Kidney epithelial cell (primary cell): ENCODE results near the gene MYO10. TPM values are rescaled to one million over a fixed set of nuclear protein-coding genes. Genes with fewer than 3 reads are reported as not detected.

Source experiments
- DNase-seq: peaks from one replicate; pipeline ENCODE4 v3.0.0-alpha.2; 2010; ENCODE audit warnings: low read depth
- H3K27me3 ChIP-seq: 2 replicates; pipeline ENCODE4 v1.6.0; 2011; ENCODE audit warnings: low read length; ENCODE audit not compliant: control insufficient read depth, insufficient read depth
- H3K36me3 ChIP-seq: 2 replicates; pipeline ENCODE4 v1.5.1; 2011; ENCODE audit warnings: low read length; ENCODE audit not compliant: control insufficient read depth, insufficient read depth
- H3K4me3 ChIP-seq: 2 replicates; pipeline ENCODE4 v1.5.1; 2011; ENCODE audit warnings: low read depth, mild to moderate bottlenecking, control low read depth, low read length
- total RNA-seq: library from RNA; depleted of rRNA; stranded (reverse); fragments of >200 nt; gene quantifications from 2 replicates; pipeline ENCODE4 v1.2.3, GENCODE V29; 2015
- TF ChIP-seq, protein P1 (sequence below): IDR thresholded peaks from 2 replicates; pipeline ENCODE4 v1.5.1; 2011; ENCODE audit warnings: mild to moderate bottlenecking, moderate library complexity, low read length, control low read depth, inconsistent platforms; ENCODE audit not compliant: insufficient read depth, poor library complexity, severe bottlenecking

MYO10 gene
- total RNA-seq, 1 donor from 2014 or later: 80.3 TPM

DNA sequence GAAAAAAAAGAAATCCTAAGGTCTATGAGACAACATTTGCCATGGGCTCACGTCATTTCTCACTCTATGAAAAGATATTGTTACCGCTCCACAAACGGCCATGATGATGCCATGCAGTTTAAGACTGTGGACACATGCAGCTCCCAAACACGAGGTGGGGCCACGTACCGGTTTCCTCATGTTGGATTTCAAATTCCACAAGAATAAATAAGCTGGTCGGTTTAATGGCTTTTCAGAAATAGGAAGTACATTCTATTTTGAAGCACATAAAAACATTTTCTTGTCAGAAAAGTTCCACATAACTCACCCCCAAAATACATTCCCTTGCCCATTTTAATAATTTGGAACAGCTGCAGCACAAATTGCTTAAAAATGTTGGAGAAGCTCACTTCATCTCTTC lies 130.6 kb downstream of the MYO10 start:
- no peaks in the 10 kb centered on the region for H3K36me3 ChIP-seq
- H3K27me3 ChIP-seq: no peaks in the 10 kb centered on the region
- H3K4me3 ChIP-seq: no peak overlapping the region
- no peak for DNase-seq
- TF ChIP-seq, protein P1, sequence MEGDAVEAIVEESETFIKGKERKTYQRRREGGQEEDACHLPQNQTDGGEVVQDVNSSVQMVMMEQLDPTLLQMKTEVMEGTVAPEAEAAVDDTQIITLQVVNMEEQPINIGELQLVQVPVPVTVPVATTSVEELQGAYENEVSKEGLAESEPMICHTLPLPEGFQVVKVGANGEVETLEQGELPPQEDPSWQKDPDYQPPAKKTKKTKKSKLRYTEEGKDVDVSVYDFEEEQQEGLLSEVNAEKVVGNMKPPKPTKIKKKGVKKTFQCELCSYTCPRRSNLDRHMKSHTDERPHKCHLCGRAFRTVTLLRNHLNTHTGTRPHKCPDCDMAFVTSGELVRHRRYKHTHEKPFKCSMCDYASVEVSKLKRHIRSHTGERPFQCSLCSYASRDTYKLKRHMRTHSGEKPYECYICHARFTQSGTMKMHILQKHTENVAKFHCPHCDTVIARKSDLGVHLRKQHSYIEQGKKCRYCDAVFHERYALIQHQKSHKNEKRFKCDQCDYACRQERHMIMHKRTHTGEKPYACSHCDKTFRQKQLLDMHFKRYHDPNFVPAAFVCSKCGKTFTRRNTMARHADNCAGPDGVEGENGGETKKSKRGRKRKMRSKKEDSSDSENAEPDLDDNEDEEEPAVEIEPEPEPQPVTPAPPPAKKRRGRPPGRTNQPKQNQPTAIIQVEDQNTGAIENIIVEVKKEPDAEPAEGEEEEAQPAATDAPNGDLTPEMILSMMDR: no peak

DNA sequence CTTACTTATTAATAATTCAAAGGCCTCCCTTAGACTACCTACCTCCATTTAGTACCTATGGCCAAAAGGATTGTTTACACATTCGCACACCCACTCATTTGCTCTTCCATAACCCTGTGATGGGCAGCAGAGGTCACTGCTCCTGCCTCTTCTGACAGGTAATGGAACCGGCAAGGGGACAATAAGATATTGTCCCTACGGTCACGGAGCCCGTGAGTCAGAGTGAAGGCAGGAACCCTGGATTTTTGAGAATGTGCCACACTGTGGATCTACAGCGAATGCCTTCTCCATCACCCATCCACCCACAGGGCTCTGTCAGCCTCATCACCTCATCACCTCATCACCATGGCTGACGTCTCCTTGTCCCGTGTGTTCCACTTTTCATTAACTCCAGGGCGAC lies 132.3 kb downstream of the MYO10 start:
- H3K4me3 ChIP-seq: no peak overlapping the region
- no peaks in the 10 kb centered on the region for H3K27me3 ChIP-seq
- no peak for DNase-seq
- no peaks in the 10 kb centered on the region for H3K36me3 ChIP-seq
- TF ChIP-seq, protein P1: no peak

DNA sequence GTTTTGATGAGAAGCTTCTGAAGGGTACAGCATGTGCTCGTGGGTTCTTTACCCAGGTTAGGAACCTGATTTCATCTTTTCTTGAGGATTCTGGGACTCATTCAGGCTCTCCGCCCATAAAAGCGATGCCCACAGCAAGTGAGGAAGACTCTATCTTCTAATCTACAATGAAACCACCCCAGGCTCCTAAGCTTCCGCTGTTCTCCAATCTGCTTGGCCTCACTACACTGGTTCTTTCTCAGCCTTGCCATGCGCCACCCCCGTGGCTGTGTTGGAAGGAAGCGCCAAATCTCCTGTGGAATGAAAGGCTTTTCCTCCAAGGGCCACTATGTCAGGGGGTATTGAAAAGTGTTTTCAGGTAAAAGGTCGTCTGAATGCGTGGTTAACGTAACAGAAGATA lies 135.6 kb downstream of the MYO10 start:
- no peak for DNase-seq
- Histone ChIP-seq H3K27me3 (no peaks in the 10 kb centered on the region), H3K4me3 (no peak overlapping the region), H3K36me3 (no peaks in the 10 kb centered on the region)
- TF ChIP-seq, protein P1: no peak

DNA sequence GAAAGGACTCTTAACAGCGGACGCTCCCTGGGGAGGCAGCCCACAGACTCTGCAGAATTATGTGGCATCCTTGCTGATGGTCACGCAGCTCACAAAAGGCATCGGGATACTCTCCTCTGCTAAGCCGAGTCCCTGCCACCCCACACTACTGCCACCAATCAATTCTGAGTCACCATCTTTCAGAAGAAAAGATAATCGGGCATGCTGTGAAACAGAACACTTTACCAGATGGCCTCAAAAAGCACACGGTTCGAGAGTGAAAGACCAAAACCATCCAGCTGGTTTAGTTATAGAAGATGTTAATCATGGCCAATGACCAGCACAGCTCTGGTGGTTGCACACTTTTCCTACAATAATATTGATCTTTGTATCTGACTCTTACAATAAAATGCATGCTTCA lies 136.3 kb downstream of the MYO10 start:
- Histone ChIP-seq H3K27me3 (no peaks in the 10 kb centered on the region), H3K36me3 (no peaks in the 10 kb centered on the region), H3K4me3 (no peak overlapping the region)
- TF ChIP-seq, protein P1: no peak
- no peak for DNase-seq

DNA sequence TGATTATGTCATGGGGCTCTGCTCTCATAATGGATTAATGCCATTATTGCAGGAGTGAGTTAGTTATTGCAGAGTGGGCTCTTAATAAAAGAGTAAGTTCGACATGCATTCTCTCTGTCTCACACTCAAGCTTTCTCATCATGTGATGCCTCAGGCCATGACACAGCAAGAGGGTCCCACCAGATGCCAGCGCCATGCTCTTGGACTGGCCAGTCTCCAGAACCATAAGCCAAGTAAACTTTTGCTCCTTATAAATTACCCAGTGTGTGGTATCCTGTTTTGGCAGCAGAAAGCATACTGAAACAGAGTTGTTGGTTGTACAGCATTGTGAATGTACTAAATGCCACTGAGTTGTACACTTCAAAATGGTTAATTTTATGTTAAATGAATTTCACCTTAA lies 138.1 kb downstream of the MYO10 start:
- Histone ChIP-seq H3K4me3 (no peak overlapping the region), H3K27me3 (no peaks in the 10 kb centered on the region), H3K36me3 (no peaks in the 10 kb centered on the region)
- TF ChIP-seq, protein P1: no peak
- no peak for DNase-seq

DNA sequence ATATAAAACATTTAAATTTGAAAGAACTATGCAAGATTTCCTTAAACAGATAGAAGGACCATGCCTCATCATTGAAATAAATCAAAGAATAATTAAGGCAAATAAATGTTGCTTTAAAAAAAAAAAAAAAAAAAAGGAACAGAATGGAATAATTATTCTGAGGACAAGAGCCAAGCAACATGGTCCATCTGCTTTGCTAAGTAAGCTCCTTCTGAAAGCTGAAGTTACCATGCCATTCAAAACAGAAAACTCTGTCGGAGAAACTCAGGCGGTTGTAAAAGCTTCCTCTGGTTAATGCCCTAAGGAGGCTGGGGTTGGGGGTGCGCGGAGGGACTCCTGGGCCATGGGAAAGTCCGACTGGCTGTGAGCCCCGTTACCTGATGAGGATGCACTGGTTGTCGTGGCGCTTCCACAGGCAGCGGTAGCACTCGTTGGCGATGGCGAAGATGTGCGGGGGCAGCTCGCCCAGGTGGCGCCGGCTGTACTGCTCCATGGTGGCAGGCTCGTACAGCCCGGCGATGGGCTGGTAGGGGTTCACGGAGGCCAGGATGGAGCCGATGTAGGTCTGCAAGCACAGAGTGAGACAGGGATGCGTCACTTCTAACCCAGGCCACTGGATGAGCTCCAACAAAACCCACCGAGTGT lies 141.7 kb downstream of the MYO10 start:
- TF ChIP-seq, protein P1: no peak

More for the DNA sequence above, 141.7 kb downstream of the MYO10 start:
- Histone ChIP-seq H3K36me3 (no peaks in the 10 kb centered on the region), H3K27me3 (no peaks in the 10 kb centered on the region), H3K4me3 (no peak overlapping the region)
- no peak for DNase-seq
